Peyer's patch (tissue), 4 donors: ENCODE data around the gene PEX1.
"Not testable (repeated sequence)": the region's sequence is repeated elsewhere in the genome, so short reads cannot be mapped to it uniquely, and the experiment has no call there.

Experiments used
- CTCF ChIP-seq, 6 experiments: fragments of 450-650 bp in 4 of 6; fragments of 200-600 bp in 2 of 6; sonication (generic) in 1 of 6; IDR thresholded peaks; one replicate each; pipeline ENCODE4 v1.5.1; 2017 to 2019; ENCODE audit warnings: antibody characterized with exemption in 6 of 6, mild to moderate bottlenecking in 3 of 6, moderate library complexity in 1 of 6
- POLR2A ChIP-seq, 2 donors: fragments of 450-650 bp; IDR thresholded peaks; one replicate each; pipeline ENCODE4 v1.5.1; 2017; ENCODE audit warnings: antibody characterized with exemption in 2 of 2, mild to moderate bottlenecking in 2 of 2, moderate library complexity in 2 of 2

DNA sequence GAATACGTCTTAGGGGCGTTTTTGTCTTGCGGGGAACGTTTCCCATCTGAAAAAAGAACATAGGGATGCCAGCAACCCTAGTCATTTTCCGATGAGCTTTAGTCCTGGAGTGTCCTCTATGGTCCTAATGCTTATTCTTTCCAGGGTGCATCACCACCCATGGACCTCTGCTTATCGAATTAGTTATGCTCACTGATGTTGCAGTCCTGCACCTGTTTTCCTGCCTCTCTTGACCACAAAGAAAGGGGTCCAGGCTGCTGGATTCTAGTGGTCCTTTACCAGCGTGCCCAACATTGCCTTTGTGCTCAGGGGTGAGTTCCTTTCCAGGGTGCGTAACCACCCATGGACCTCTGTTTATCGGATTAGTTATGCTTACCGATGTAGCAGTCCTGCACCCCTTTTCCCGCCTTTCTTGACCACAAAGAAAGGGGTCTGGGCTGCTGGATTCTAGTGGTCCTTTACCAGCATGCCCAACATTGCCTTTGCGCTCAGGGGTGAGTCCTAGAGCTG, 53.0 kb downstream of the PEX1 start:
- not testable (repeated sequence) for TF ChIP-seq POLR2A, CTCF (IDR thresholded peaks at IDR 0.05)
